ENCODE data around the gene RNLS.

GRCh38 chr10:88500656-88501055, 82.5 kb downstream of the RNLS start:
- TF ChIP-seq, protein P1, sequence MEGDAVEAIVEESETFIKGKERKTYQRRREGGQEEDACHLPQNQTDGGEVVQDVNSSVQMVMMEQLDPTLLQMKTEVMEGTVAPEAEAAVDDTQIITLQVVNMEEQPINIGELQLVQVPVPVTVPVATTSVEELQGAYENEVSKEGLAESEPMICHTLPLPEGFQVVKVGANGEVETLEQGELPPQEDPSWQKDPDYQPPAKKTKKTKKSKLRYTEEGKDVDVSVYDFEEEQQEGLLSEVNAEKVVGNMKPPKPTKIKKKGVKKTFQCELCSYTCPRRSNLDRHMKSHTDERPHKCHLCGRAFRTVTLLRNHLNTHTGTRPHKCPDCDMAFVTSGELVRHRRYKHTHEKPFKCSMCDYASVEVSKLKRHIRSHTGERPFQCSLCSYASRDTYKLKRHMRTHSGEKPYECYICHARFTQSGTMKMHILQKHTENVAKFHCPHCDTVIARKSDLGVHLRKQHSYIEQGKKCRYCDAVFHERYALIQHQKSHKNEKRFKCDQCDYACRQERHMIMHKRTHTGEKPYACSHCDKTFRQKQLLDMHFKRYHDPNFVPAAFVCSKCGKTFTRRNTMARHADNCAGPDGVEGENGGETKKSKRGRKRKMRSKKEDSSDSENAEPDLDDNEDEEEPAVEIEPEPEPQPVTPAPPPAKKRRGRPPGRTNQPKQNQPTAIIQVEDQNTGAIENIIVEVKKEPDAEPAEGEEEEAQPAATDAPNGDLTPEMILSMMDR (IDR thresholded peaks at IDR 0.05; ENCODE audit: low read depth, low read length), result no peak
- no peak for TF ChIP-seq EZH2phosphoT487 (IDR thresholded peaks at IDR 0.05; ENCODE audit: low read depth)
